Lower leg skin (tissue), 3 donors: ENCODE results near the gene COL5A3.

Source experiments
- POLR2A ChIP-seq, 2 donors: fragments of 450-650 bp; IDR thresholded peaks; one replicate each; pipeline ENCODE4 v1.6.1; 2016 to 2017; ENCODE audit warnings: antibody characterized with exemption in 2 of 2, mild to moderate bottlenecking in 1 of 2, moderate library complexity in 1 of 2
- TF ChIP-seq, protein P1 (sequence below), 3 donors: fragments of 450-650 bp; IDR thresholded peaks; one replicate each; pipeline ENCODE4 v1.5.1; 2016; ENCODE audit warnings: antibody characterized with exemption in 3 of 3, mild to moderate bottlenecking in 3 of 3, moderate library complexity in 2 of 3

DNA sequence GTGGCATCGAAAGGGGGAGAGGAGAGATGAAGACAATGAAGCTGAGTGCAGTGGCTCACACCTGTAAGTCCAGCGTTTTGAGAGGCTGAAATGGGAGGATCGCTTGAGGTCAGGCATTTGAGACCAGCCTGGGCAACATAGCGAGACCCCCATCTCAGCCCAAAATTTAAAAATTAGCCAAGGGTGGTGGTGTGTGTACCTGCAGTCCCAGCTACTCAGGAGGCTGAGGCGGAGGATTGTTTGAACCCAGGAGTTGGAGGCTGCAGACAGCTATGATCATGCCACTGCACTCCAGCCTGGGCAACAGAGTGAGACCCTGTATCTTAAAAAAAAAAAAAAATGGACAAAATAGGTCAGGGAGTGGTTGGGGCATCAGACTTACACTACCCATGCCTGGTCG is 10.5 kb upstream of the COL5A3 start:
- TF ChIP-seq, protein P1, sequence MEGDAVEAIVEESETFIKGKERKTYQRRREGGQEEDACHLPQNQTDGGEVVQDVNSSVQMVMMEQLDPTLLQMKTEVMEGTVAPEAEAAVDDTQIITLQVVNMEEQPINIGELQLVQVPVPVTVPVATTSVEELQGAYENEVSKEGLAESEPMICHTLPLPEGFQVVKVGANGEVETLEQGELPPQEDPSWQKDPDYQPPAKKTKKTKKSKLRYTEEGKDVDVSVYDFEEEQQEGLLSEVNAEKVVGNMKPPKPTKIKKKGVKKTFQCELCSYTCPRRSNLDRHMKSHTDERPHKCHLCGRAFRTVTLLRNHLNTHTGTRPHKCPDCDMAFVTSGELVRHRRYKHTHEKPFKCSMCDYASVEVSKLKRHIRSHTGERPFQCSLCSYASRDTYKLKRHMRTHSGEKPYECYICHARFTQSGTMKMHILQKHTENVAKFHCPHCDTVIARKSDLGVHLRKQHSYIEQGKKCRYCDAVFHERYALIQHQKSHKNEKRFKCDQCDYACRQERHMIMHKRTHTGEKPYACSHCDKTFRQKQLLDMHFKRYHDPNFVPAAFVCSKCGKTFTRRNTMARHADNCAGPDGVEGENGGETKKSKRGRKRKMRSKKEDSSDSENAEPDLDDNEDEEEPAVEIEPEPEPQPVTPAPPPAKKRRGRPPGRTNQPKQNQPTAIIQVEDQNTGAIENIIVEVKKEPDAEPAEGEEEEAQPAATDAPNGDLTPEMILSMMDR (IDR thresholded peaks at IDR 0.05): no peak
- no peak for TF ChIP-seq POLR2A (IDR thresholded peaks at IDR 0.05)
